Transverse colon (tissue), 4 donors: ENCODE data around the gene LCMT1. TPM values are rescaled to one million over a fixed set of nuclear protein-coding genes. Genes with fewer than 3 reads are reported as not detected.

Experiments used
- DNase-seq: peaks from one replicate; pipeline ENCODE4 v3.0.0-alpha.2; 2019
- H3K27ac ChIP-seq, 4 donors: fragments of 200-600 bp; sonication (generic); 2 replicates each; pipeline ENCODE4 v1.5.1; 2016 to 2018; ENCODE audit warnings: inconsistent platforms in 4 of 4
- H3K27me3 ChIP-seq: fragments of 200-600 bp; sonication (generic); 2 replicates; pipeline ENCODE4 v1.5.1; 2017; ENCODE audit warnings: inconsistent platforms
- H3K36me3 ChIP-seq, 4 donors: fragments of 200-600 bp; sonication (generic); 2 replicates each; pipeline ENCODE4 v1.5.1; 2017 to 2019; ENCODE audit warnings: inconsistent platforms in 4 of 4
- H3K4me1 ChIP-seq, 4 donors: fragments of 200-600 bp; sonication (generic); 2 replicates each; pipeline ENCODE4 v1.5.1; 2017 to 2020; ENCODE audit warnings: inconsistent platforms in 4 of 4
- H3K4me3 ChIP-seq, 4 donors: fragments of 200-600 bp; sonication (generic); 1 replicate in 1 of 4; 2 replicates in 3 of 4; pipeline versions ENCODE4 v1.5.1 to v1.6.1; 2017 to 2019; ENCODE audit warnings: inconsistent platforms in 4 of 4
- H3K9me3 ChIP-seq, 2 donors: fragments of 200-600 bp; sonication (generic); 2 replicates each; pipeline ENCODE4 v1.5.1; 2017 to 2019; ENCODE audit warnings: inconsistent platforms in 2 of 2
- EP300 ChIP-seq: sonication (generic); formaldehyde crosslinking; IDR thresholded peaks from one replicate; pipeline ENCODE4 v1.6.1; 2017; ENCODE audit warnings: antibody characterized with exemption, low read depth
- POLR2A ChIP-seq: fragments of 450-650 bp; IDR thresholded peaks from one replicate; pipeline ENCODE4 v1.6.1; 2016; ENCODE audit warnings: antibody characterized with exemption, mild to moderate bottlenecking, moderate library complexity
- POLR2AphosphoS5 ChIP-seq, 3 donors: sonication (generic); formaldehyde crosslinking; IDR thresholded peaks; one replicate each; pipeline ENCODE4 v1.6.1; 2016; ENCODE audit warnings: antibody characterized with exemption in 3 of 3
- WGBS, 2 donors: methylation state at CpG; one replicate each; pipeline ENCODE4 v1.1.5; 2018; ENCODE audit warnings: low coverage in 1 of 2; 5-methylcytosine and 5-hydroxymethylcytosine counted together
- in situ Hi-C, 4 donors: fragments of 200-750 bp; cut with MboI; loops; one replicate each; pipeline versions ENCODE4 v1.15.0 to v1.15.1; 2017; ENCODE audit warnings: low sequenced_read_pairs in 3 of 4, low pct_ligation_motif_present in 1 of 4, low pct_unique_long_range_greater_than_20kb in 1 of 4
- intact Hi-C: fragments of 100-400 bp; cut with DNase I; formaldehyde crosslinking; loops from one replicate; pipeline ENCODE4 v1.15.1; 2023; ENCODE audit warnings: low total_unique reads
- total RNA-seq, 4 donors: library from RNA; depleted of rRNA; stranded (reverse); fragments of >200 nt; gene quantifications; one replicate each; pipeline ENCODE4 v1.1.0, GENCODE V29; 2016
- TF ChIP-seq, protein P1 (sequence below), 5 experiments: fragments of 200-600 bp in 3 of 5; fragments of 450-650 bp in 2 of 5; sonication (generic) in 3 of 5; IDR thresholded peaks; 1 replicate in 2 of 5; 2 replicates in 3 of 5; pipeline ENCODE4 v1.5.1; 2016 to 2017; ENCODE audit warnings: antibody characterized with exemption in 5 of 5, inconsistent platforms in 3 of 5, mild to moderate bottlenecking in 2 of 5, moderate library complexity in 1 of 5

LCMT1 gene
- total RNA-seq, 4 donors from 2014 or later: 23.5 to 53.7 (median 43.6) TPM

DNA sequence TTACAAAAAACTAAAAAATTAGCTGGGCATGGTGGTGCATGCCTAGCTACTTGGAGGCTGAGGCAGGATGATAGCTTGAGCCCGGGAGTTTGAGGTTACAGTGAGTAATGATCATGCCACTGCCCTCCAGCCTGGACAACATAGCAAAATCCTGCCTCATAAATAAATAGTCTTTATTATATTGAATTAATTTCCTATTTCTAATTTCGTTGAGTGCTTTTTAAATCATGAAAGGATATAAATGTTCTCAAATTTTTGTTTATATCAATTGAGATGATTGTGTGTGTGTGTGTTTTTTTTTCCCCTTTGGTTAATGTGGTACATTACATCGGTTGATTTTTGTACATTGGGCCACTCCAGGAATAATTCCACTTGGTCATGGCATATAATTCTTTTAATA is 73.2 kb downstream of the LCMT1 start:
- WGBS, 2 donors: 76 to 82% methylated on average over 3 of the region's 3 CpGs
- Histone ChIP-seq H3K27ac (no peak overlapping the region), H3K27me3 (no peaks in the 10 kb centered on the region), H3K4me3 (no peak overlapping the region), H3K36me3 (no peaks in the 10 kb centered on the region), H3K9me3 (no peaks in the 10 kb centered on the region), H3K4me1 (no peaks in the 10 kb centered on the region)
- DNase-seq: no peak
- no peak for TF ChIP-seq POLR2AphosphoS5 (IDR thresholded peaks at IDR 0.05)
- TF ChIP-seq, protein P1, sequence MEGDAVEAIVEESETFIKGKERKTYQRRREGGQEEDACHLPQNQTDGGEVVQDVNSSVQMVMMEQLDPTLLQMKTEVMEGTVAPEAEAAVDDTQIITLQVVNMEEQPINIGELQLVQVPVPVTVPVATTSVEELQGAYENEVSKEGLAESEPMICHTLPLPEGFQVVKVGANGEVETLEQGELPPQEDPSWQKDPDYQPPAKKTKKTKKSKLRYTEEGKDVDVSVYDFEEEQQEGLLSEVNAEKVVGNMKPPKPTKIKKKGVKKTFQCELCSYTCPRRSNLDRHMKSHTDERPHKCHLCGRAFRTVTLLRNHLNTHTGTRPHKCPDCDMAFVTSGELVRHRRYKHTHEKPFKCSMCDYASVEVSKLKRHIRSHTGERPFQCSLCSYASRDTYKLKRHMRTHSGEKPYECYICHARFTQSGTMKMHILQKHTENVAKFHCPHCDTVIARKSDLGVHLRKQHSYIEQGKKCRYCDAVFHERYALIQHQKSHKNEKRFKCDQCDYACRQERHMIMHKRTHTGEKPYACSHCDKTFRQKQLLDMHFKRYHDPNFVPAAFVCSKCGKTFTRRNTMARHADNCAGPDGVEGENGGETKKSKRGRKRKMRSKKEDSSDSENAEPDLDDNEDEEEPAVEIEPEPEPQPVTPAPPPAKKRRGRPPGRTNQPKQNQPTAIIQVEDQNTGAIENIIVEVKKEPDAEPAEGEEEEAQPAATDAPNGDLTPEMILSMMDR (IDR thresholded peaks at IDR 0.05): no peak
- TF ChIP-seq POLR2A: no peak
- TF ChIP-seq EP300: no peak
- intact Hi-C loops (no loop called here), in situ Hi-C loops (no loop called here)

DNA sequence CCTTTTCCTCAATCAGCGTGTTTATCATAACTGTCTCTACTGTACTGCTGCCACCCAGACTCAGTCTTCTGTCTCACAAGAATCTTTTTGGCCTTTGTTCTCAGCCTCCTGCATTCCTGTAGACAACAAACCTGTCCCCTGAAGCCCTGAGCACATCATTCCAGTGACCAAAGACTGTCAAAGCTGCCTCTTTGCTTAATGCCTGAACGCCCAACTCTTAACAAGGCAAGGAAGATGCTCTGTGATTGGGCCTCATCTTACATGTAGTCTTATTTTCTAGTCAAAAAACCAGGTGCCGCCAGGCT is 75.9 kb downstream of the LCMT1 start:
- Histone ChIP-seq H3K36me3 (no peaks in the 10 kb centered on the region), H3K4me3 (no peak overlapping the region), H3K9me3 (no peaks in the 10 kb centered on the region), H3K27me3 (no peaks in the 10 kb centered on the region), H3K4me1 (no peaks in the 10 kb centered on the region), H3K27ac (no peak overlapping the region)
- intact Hi-C loops: no loop called here
- no peak for TF ChIP-seq POLR2AphosphoS5 (IDR thresholded peaks at IDR 0.05)
- WGBS, 2 donors: 95 to 100% methylated on average over 3 of the region's 3 CpGs
- DNase-seq: no peak
- in situ Hi-C loops: no loop called here

DNA sequence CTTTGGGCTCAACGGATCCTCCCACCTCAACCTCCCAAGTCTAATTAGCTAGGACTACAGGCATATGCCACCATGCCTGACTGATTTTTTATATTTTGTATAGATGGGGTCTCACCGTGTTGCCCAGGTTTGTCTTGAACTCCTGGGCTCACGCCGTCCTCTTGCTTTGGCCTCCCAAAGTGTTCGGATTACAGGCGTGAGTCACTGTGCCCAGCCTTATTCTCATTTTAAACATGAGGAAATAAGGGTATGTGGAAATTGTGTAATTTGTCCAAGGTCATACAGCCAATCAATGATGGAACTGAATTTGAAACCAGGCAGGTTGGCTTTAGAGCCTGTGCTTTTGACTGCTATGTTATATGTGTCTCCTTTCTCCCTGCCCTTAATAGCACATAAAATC is 77.8 kb downstream of the LCMT1 start:
- no peaks in the 10 kb centered on the region for H3K27me3 ChIP-seq
- 96 to 100% methylated on average over 2 to 6 of the region's 6 CpGs for WGBS, 2 donors
- TF ChIP-seq POLR2A (no peak), POLR2AphosphoS5 (IDR thresholded peaks at IDR 0.05) (no peak), EP300 (no peak)
- TF ChIP-seq, protein P1 (IDR thresholded peaks at IDR 0.05): no peak
- no peak overlapping the region for H3K4me3 ChIP-seq
- H3K36me3 ChIP-seq: no peaks in the 10 kb centered on the region
- in situ Hi-C loops (no loop called here), intact Hi-C loops (no loop called here)
- H3K4me1 ChIP-seq: peaks cover 0 to 10% (median 5%) of the 10 kb centered on the region in 4 donors
- no peak overlapping the region for H3K27ac ChIP-seq
- no peak for DNase-seq
- no peaks in the 10 kb centered on the region for H3K9me3 ChIP-seq

DNA sequence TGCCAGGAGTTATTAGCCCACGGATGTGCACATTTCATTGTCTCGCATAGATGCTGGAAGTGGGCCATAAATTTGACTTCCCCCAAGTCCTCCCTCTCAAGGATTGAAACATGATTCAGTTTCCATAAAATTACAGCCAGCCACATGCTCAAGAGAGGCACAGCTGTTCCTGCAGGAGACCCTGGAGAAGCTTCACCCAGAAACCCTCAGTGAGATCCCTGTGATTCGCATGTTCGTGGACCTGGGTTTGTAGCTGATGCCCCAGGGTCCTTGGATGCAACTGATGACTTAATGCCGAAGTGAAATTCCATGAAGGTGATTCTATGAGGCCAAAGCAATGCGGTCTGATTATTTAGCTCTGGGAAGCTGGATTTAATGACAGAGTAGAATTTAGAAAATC is 80.6 kb downstream of the LCMT1 start:
- TF ChIP-seq EP300: no peak
- TF ChIP-seq, protein P1 (IDR thresholded peaks at IDR 0.05): no peak
- peaks cover 2 to 18% (median 9%) of the 10 kb centered on the region in 4 donors for H3K4me1 ChIP-seq

DNA sequence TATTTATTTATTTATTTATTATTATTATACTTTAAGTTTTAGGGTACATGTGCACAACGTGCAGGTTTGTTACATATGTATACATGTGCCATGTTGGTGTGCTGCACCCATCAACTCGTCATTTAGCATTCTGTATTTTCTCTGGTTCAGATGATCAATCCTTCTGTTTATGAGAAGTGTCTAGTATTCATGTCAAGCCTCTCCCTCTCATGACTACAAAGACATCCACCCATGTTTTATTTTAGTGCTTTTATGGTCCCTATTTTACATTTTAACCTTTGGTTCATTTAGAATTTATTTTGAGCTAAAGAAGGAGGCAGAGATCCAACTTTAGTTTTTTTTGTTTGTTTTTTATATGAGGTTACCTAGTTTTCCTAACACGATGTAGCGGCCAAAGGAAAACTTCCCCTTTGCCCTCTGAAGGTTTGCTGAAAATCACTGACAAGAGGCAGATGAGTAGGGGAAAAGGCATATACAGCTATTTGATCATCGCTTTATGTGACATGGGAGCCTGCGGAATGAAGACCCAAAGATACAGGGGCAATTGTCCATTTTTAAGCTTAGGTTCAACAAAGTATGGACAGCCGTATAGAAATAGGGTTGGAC is 82.8 kb downstream of the LCMT1 start:
- H3K9me3 ChIP-seq: no peaks in the 10 kb centered on the region
- peaks cover 2 to 18% (median 9%) of the 10 kb centered on the region in 4 donors for H3K4me1 ChIP-seq
- 41 to 44% methylated on average over 7 of the region's 7 CpGs for WGBS, 2 donors
- H3K27ac ChIP-seq: peak overlapping the region; percentile 46 to 78 (median 62)
- no peaks in the 10 kb centered on the region for H3K36me3 ChIP-seq
- intact Hi-C loops: no loop called here
- in situ Hi-C loops: no loop called here
- no peak overlapping the region for H3K4me3 ChIP-seq
- no peaks in the 10 kb centered on the region for H3K27me3 ChIP-seq
- TF ChIP-seq POLR2AphosphoS5 (IDR thresholded peaks at IDR 0.05) (no peak), EP300 (no peak), POLR2A (no peak)
- TF ChIP-seq, protein P1 (IDR thresholded peaks at IDR 0.05): no peak
- no peak for DNase-seq

More for the DNA sequence above, 80.6 kb downstream of the LCMT1 start:
- intact Hi-C loops (no loop called here), in situ Hi-C loops (no loop called here)
- no peak for DNase-seq
- Histone ChIP-seq H3K27me3 (no peaks in the 10 kb centered on the region), H3K27ac (no peak overlapping the region), H3K9me3 (no peaks in the 10 kb centered on the region), H3K36me3 (no peaks in the 10 kb centered on the region), H3K4me3 (no peak overlapping the region)
- 47 to 77% methylated on average over 2 to 6 of the region's 6 CpGs for WGBS, 2 donors
